Dedifferentiated amniotic fluid mesenchymal stem cell (primary cell): Measurements from ENCODE around the gene ELAVL2.

Source experiments
- DNase-seq: peaks from one replicate; pipeline ENCODE4 v3.0.0-alpha.2; 2016; ENCODE audit errors: extremely low spot score

The ELAVL2 gene

GRCh38 chr9:23769307-23769935 is 56.6 kb downstream of the ELAVL2 start:
- DNase-seq: peak; percentile 95

GRCh38 chr9:23768861-23769260 is 57.2 kb downstream of the ELAVL2 start:
- no peak for DNase-seq

GRCh38 chr9:23766613-23767012 is 59.4 kb downstream of the ELAVL2 start:
- DNase-seq: no peak

GRCh38 chr9:23765561-23765960 is 60.5 kb downstream of the ELAVL2 start:
- no peak for DNase-seq

- no peak for DNase-seq
Measured at GRCh38 chr9:23764219-23764618, 61.8 kb downstream of the ELAVL2 start.

GRCh38 chr9:23754551-23754950 is 71.5 kb downstream of the ELAVL2 start:
- DNase-seq: no peak

- DNase-seq: no peak
Measured at GRCh38 chr9:23752859-23753258, 73.2 kb downstream of the ELAVL2 start.

- DNase-seq: no peak
Measured at GRCh38 chr9:23751633-23752032, 74.4 kb downstream of the ELAVL2 start.

GRCh38 chr9:23750808-23751207 is 75.2 kb downstream of the ELAVL2 start:
- DNase-seq: no peak

GRCh38 chr9:23747088-23748075 is 78.7 kb downstream of the ELAVL2 start:
- DNase-seq: no peak

GRCh38 chr9:23746317-23746716 is 79.7 kb downstream of the ELAVL2 start:
- DNase-seq: no peak

GRCh38 chr9:23743036-23743435 is 83.0 kb downstream of the ELAVL2 start:
- DNase-seq: no peak

GRCh38 chr9:23741351-23741750 is 84.7 kb downstream of the ELAVL2 start:
- DNase-seq: no peak

- no peak for DNase-seq
Measured at GRCh38 chr9:23740531-23740930, 85.5 kb downstream of the ELAVL2 start.

GRCh38 chr9:23739753-23740152 is 86.3 kb downstream of the ELAVL2 start:
- no peak for DNase-seq

GRCh38 chr9:23736293-23736692 is 89.7 kb downstream of the ELAVL2 start:
- no peak for DNase-seq

GRCh38 chr9:23733495-23734078 is 92.5 kb downstream of the ELAVL2 start:
- no peak for DNase-seq

GRCh38 chr9:23731353-23731752 is 94.7 kb downstream of the ELAVL2 start:
- DNase-seq: no peak

GRCh38 chr9:23730364-23730763 is 95.7 kb downstream of the ELAVL2 start:
- DNase-seq: no peak

- no peak for DNase-seq
Measured at GRCh38 chr9:23728736-23729135, 97.3 kb downstream of the ELAVL2 start.

- DNase-seq: no peak
Measured at GRCh38 chr9:23725279-23725946, 100.6 kb downstream of the ELAVL2 start.

GRCh38 chr9:23723672-23724071 is 102.4 kb downstream of the ELAVL2 start:
- no peak for DNase-seq
